Measurements from ENCODE around the gene GLOD4.

DNA sequence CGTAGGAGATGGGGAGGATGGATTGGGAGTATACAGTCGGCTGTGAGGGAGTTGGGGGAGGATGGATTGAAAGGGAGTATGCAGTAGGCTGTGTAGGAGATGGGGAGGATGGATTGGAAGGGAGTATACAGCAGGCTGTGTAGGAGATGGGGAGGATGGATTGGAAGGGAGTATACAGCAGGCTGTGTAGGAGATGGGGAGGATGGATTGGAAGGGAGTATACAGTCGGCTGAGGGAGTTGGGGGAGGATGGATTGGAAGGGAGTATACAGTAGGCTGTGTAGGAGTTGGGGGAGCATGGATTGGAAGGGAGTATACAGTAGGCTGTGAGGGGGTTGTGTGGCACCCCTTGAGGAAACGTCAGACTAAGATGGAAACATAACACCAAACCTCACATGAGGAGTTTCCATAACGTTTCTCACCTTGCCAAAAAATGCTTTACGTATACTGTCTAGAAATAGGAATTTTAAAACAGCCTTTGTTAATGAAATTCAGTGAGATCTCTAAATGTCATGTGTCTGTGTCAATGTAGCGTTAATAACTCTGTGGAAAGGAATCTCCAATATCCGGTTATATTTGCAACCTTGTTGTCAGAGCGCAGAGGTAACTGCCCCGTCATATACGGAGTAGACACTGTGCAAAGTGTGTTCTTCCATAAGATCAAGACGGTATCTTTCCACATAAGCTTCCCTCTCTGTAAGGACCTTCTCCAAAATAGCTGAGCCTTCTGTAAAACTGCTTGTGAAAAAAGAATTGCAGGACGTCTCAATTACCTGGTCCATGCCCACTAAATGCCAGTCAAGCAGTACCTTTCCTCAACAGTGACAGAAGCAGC is 61.2 kb downstream of the GLOD4 start:
- no peak for TF ChIP-seq EZH2 (IDR thresholded peaks at IDR 0.05; ENCODE audit: low read length, unreplicated experiment)
- no peak for TF ChIP-seq CTCF (conservative IDR thresholded peaks at IDR 0.05; ENCODE audit: low read depth, low read length)
- no peak for TF ChIP-seq EZH2phosphoT487 (IDR thresholded peaks at IDR 0.05; ENCODE audit: borderline replicate concordance, low read length)
